Urinary bladder (tissue), 4 donors: Measurements from ENCODE around the gene BNC2. TPM values are rescaled to one million over a fixed set of nuclear protein-coding genes. Genes with fewer than 3 reads are reported as not detected.

Source experiments
- DNase-seq: peaks from one replicate; pipeline ENCODE4 v3.0.0-alpha.2; 2015; ENCODE audit errors: extremely low spot score
- H3K27ac ChIP-seq: one replicate; pipeline ENCODE4 v1.5.1; 2013; ENCODE audit warnings: low read depth, mild to moderate bottlenecking, moderate library complexity
- H3K36me3 ChIP-seq: one replicate; pipeline ENCODE4 v1.6.1; 2013; ENCODE audit warnings: mild to moderate bottlenecking, moderate library complexity; ENCODE audit not compliant: insufficient read depth
- H3K4me1 ChIP-seq: one replicate; pipeline ENCODE4 v1.6.1; 2013; ENCODE audit warnings: mild to moderate bottlenecking, moderate library complexity; ENCODE audit not compliant: insufficient read depth
- H3K4me3 ChIP-seq: one replicate; pipeline ENCODE4 v1.5.1; 2013; ENCODE audit warnings: low read depth, low read length
- WGBS: extraction: QIAGEN DNeasy Blood & Tissue Kit; methylation state at CpG from one replicate; pipeline ENCODE4 v1.1.7; 2013; 5-methylcytosine and 5-hydroxymethylcytosine counted together
- polyA plus RNA-seq: library from polyadenylated mRNA; stranded (reverse); fragments of 200-250 nt; gene quantifications from one replicate; pipeline ENCODE4 v1.2.3, GENCODE V29; 2013
- small RNA-seq: library from RNA; depleted of rRNA; stranded (forward); fragments of <200 nt; gene quantifications from one replicate; pipeline ENCODE3, GENCODE V24; 2014
- total RNA-seq: library from RNA; depleted of rRNA; stranded (reverse); fragments of >200 nt; gene quantifications from one replicate; pipeline ENCODE4 v1.2.3, GENCODE V29; 2014
- donor health status: healthy with polysubstance abuse.
- donor health status: healthy.

BNC2 gene
- total and polyA plus RNA-seq, 2 donors = 10.7 to 69.5 TPM

- no peaks in the 10 kb centered on the region for H3K36me3 ChIP-seq
- no peaks in the 10 kb centered on the region for H3K4me1 ChIP-seq
- WGBS = 76% methylated on average over 8 of the region's 8 CpGs
- H3K4me3 ChIP-seq = no peak overlapping the region
- no peak for DNase-seq
- no peak overlapping the region for H3K27ac ChIP-seq
These were observed 502.0 kb downstream of the BNC2 start for GRCh38 chr9:16368237-16369087.

- Histone ChIP-seq H3K36me3 (no peaks in the 10 kb centered on the region), H3K27ac (no peak overlapping the region), H3K4me3 (no peak overlapping the region), H3K4me1 (no peaks in the 10 kb centered on the region)
- WGBS = 94% methylated on average over 9 of the region's 9 CpGs
- DNase-seq = no peak
These were observed 502.8 kb downstream of the BNC2 start for GRCh38 chr9:16367605-16368231.

GRCh38 chr9:16364347-16364746 lies 506.1 kb downstream of the BNC2 start:
- DNase-seq = no peak
- Histone ChIP-seq H3K4me3 (no peak overlapping the region), H3K4me1 (no peaks in the 10 kb centered on the region), H3K27ac (no peak overlapping the region), H3K36me3 (no peaks in the 10 kb centered on the region)
- 87% methylated on average over 8 of the region's 8 CpGs for WGBS

- no peaks in the 10 kb centered on the region for H3K36me3 ChIP-seq
- WGBS = 83% methylated on average over 5 of the region's 5 CpGs
- H3K27ac ChIP-seq = no peak overlapping the region
- H3K4me3 ChIP-seq = no peak overlapping the region
- no peaks in the 10 kb centered on the region for H3K4me1 ChIP-seq
- no peak for DNase-seq
These were observed 506.6 kb downstream of the BNC2 start for GRCh38 chr9:16363916-16364315.

- Histone ChIP-seq H3K36me3 (no peaks in the 10 kb centered on the region), H3K4me1 (no peaks in the 10 kb centered on the region), H3K4me3 (no peak overlapping the region), H3K27ac (no peak overlapping the region)
- 84% methylated on average over 8 of the region's 8 CpGs for WGBS
- no peak for DNase-seq
These were observed 507.2 kb downstream of the BNC2 start for GRCh38 chr9:16363073-16363781.

- H3K27ac ChIP-seq = no peak overlapping the region
- no peak overlapping the region for H3K4me3 ChIP-seq
- no peak for DNase-seq
- H3K36me3 ChIP-seq = no peaks in the 10 kb centered on the region
- H3K4me1 ChIP-seq = no peaks in the 10 kb centered on the region
These were observed 508.5 kb downstream of the BNC2 start for GRCh38 chr9:16361939-16362338.

- Histone ChIP-seq H3K4me1 (no peaks in the 10 kb centered on the region), H3K36me3 (no peaks in the 10 kb centered on the region), H3K27ac (no peak overlapping the region), H3K4me3 (no peak overlapping the region)
- no peak for DNase-seq
- 72% methylated on average over 3 of the region's 3 CpGs for WGBS
These were observed 509.4 kb downstream of the BNC2 start for GRCh38 chr9:16361118-16361517.

GRCh38 chr9:16360247-16360646 lies 510.2 kb downstream of the BNC2 start:
- no peaks in the 10 kb centered on the region for H3K36me3 ChIP-seq
- H3K27ac ChIP-seq = no peak overlapping the region
- no peaks in the 10 kb centered on the region for H3K4me1 ChIP-seq
- 98% methylated on average over 3 of the region's 3 CpGs for WGBS
- no peak for DNase-seq
- H3K4me3 ChIP-seq = no peak overlapping the region

Small RNA genes within 50 kb of the gene (small RNA-seq; reads per million reads assigned to genes)
- gene LSM1P1 = not detected
